Endothelial cell of umbilical vein (primary cell): Measurements from ENCODE around the gene MECP2. TPM values are rescaled to one million over a fixed set of nuclear protein-coding genes. Genes with fewer than 3 reads are reported as not detected.

Source experiments
- BruUV-seq: library from RNA; stranded (reverse); fragments of 400-500 nt; replicated peaks from 2 replicates; lab custom pipeline; 2021; lab: Mats Ljungman, UMichigan
- CTCF ChIA-PET: fragments of 300-600, 350-600 bp; sonication (Branson Sonifier 250); formaldehyde crosslinking; loops from one replicate; lab custom pipeline; 2021; ENCODE audit warnings: antibody characterized with exemption, inconsistent platforms; lab: Charles Lee
- POLR2A ChIA-PET: fragments of 300-600, 350-600 bp; sonication (Branson Sonifier 250); formaldehyde crosslinking; loops from one replicate; lab custom pipeline; 2021; ENCODE audit warnings: antibody characterized with exemption, inconsistent platforms; lab: Charles Lee
- DNase-seq: peaks from one replicate; pipeline ENCODE4 v3.0.0-alpha.2; 2011; ENCODE audit warnings: low read depth, low spot score
- FAIRE-seq: peaks from 2 replicates; lab custom pipeline; 2011; peaks lifted over from hg19 to GRCh38; lab: Jason Lieb, UNC
- H2AFZ ChIP-seq: 2 replicates; pipeline ENCODE4 v1.6.0; 2012; ENCODE audit warnings: low read depth, low read length, control low read depth, inconsistent platforms
- H3K27ac ChIP-seq: 2 replicates; pipeline ENCODE4 v1.5.1; 2011; ENCODE audit warnings: low read depth, mild to moderate bottlenecking, control low read depth, low read length, moderate library complexity; ENCODE audit not compliant: insufficient read depth
- H3K27me3 ChIP-seq, 2 experiments: 2 replicates each; pipeline versions ENCODE4 v1.6.0 to v1.6.1; 2011; ENCODE audit warnings: low read length in 2 of 2, mixed read lengths in 1 of 2; ENCODE audit not compliant: control insufficient read depth in 2 of 2, insufficient read depth in 2 of 2
- H3K36me3 ChIP-seq, 2 experiments: 2 replicates in 1 of 2; 3 replicates in 1 of 2; pipeline ENCODE4 v1.5.1; 2011; ENCODE audit warnings: low read length in 2 of 2, mild to moderate bottlenecking in 1 of 2, moderate library complexity in 1 of 2; ENCODE audit not compliant: control insufficient read depth in 2 of 2, insufficient read depth in 2 of 2; ENCODE audit errors: extremely low read depth in 1 of 2
- H3K4me1 ChIP-seq: 3 replicates; pipeline ENCODE4 v1.5.1; 2011; ENCODE audit warnings: mild to moderate bottlenecking, low read length; ENCODE audit not compliant: control insufficient read depth, insufficient read depth; ENCODE audit errors: extremely low read depth
- H3K4me2 ChIP-seq: 2 replicates; pipeline ENCODE4 v1.6.1; 2011; ENCODE audit warnings: low read length, control low read depth, mixed read lengths; ENCODE audit not compliant: insufficient read depth
- H3K4me3 ChIP-seq, 3 experiments: fragments of 200-600 bp in 1 of 3; sonication (generic), shearing (Covaris generic) in 1 of 3; replicated peaks in 1 of 3; 2 replicates each; pipeline ENCODE4 v1.5.1; 2011 to 2016; ENCODE audit warnings: control low read depth in 3 of 3, low read length in 3 of 3, mild to moderate bottlenecking in 2 of 3, inconsistent platforms in 1 of 3, low read depth in 1 of 3, moderate library complexity in 1 of 3; ENCODE audit not compliant: insufficient read depth in 1 of 3
- H3K79me2 ChIP-seq: 2 replicates; pipeline ENCODE4 v1.6.0; 2012; ENCODE audit warnings: low read length, inconsistent platforms; ENCODE audit not compliant: control insufficient read depth, insufficient read depth
- H3K9ac ChIP-seq: replicated peaks from 2 replicates; pipeline ENCODE3; 2011; ENCODE audit warnings: low read length, control low read depth; ENCODE audit not compliant: insufficient read depth; ENCODE audit errors: extremely low read depth
- H3K9me1 ChIP-seq: replicated peaks from 3 replicates; pipeline ENCODE4 v1.6.0; 2011; ENCODE audit warnings: mild to moderate bottlenecking, low read length; ENCODE audit not compliant: control insufficient read depth, insufficient read depth; ENCODE audit errors: extremely low read depth
- H3K9me3 ChIP-seq: replicated peaks from 2 replicates; pipeline ENCODE4 v1.5.1; 2012; ENCODE audit warnings: low read length, inconsistent platforms; ENCODE audit not compliant: control insufficient read depth, insufficient read depth
- H4K20me1 ChIP-seq: replicated peaks from 2 replicates; pipeline ENCODE3; 2011; ENCODE audit warnings: mild to moderate bottlenecking, low read length; ENCODE audit not compliant: control insufficient read depth, insufficient read depth; ENCODE audit errors: extremely low read depth
- EZH2 ChIP-seq: IDR thresholded peaks from 2 replicates; pipeline ENCODE4 v1.6.1; 2012; ENCODE audit warnings: borderline replicate concordance, low read depth, mild to moderate bottlenecking, moderate library complexity, low read length, inconsistent platforms; ENCODE audit not compliant: severe bottlenecking
- FOS ChIP-seq: IDR thresholded peaks from 2 replicates; pipeline ENCODE4 v1.6.1; 2011; ENCODE audit warnings: mild to moderate bottlenecking, low read length, moderate library complexity, borderline replicate concordance; ENCODE audit not compliant: insufficient read depth
- GATA2 ChIP-seq: IDR thresholded peaks from 2 replicates; pipeline ENCODE4 v1.7.0; 2011; ENCODE audit warnings: low read depth, mild to moderate bottlenecking, moderate library complexity, mixed read lengths, low read length; ENCODE audit not compliant: insufficient read length, insufficient read depth
- JUN ChIP-seq: IDR thresholded peaks from 2 replicates; pipeline ENCODE4 v1.6.1; 2011; ENCODE audit warnings: borderline replicate concordance, low read depth; ENCODE audit not compliant: insufficient read length, insufficient read depth
- MYC ChIP-seq: IDR thresholded peaks from one replicate; pipeline ENCODE4 v1.6.1; 2011; ENCODE audit warnings: mild to moderate bottlenecking, low read depth, low read length
- POLR2A ChIP-seq: IDR thresholded peaks from 2 replicates; pipeline ENCODE4 v1.6.1; 2012; ENCODE audit warnings: low read depth, mild to moderate bottlenecking, control low read depth, low read length
- POLR2AphosphoS5 ChIP-seq: IDR thresholded peaks from 2 replicates; pipeline ENCODE4 v1.6.1; 2012; ENCODE audit warnings: low read depth, mild to moderate bottlenecking, control low read depth, low read length, moderate library complexity; ENCODE audit not compliant: insufficient read depth
- dilution Hi-C: fragments of 300-500 bp; cut with MboI; formaldehyde crosslinking; loops from one replicate; pipeline ENCODE4 v1.15.0; 2019; ENCODE audit warnings: low sequenced_read_pairs; ENCODE audit not compliant: extremely low pct_ligation_motif_present
- intact Hi-C: fragments of 100-400 bp; cut with micrococcal nuclease; formaldehyde crosslinking; loops from one replicate; pipeline ENCODE4 v1.10.0; 2022
- polyA plus RNA-seq, 4 experiments: library from polyadenylated mRNA; depleted of rRNA in 3 of 4; stranded (reverse) in 3 of 4; unstranded in 1 of 4; fragments of >200 nt; gene quantifications; 2 replicates each; pipeline versions ENCODE4 v1.2.1 to v1.2.3, GENCODE V29; 2011 to 2012; ENCODE audit warnings: missing spikeins in 1 of 4
- total RNA-seq: library from RNA; stranded (reverse); gene quantifications from 2 replicates; pipeline ENCODE4 v1.2.3, GENCODE V29; 2021
- TF ChIP-seq, protein P1 (sequence below): IDR thresholded peaks from 2 replicates; pipeline ENCODE4 v1.6.1; 2011; ENCODE audit not compliant: insufficient read depth, insufficient read length
- TF ChIP-seq, protein P2 (sequence below), 2 donors: IDR thresholded peaks; 1 replicate in 1 of 2; 2 replicates in 1 of 2; pipeline ENCODE4 v1.5.1; 2011; ENCODE audit warnings: low read length in 2 of 2, mild to moderate bottlenecking in 2 of 2, moderate library complexity in 2 of 2, control low read depth in 1 of 2, inconsistent platforms in 1 of 2, low read depth in 1 of 2; ENCODE audit not compliant: insufficient read depth in 1 of 2; ENCODE audit errors: extremely low read depth in 1 of 2

Gene MECP2
- total and polyA plus RNA-seq, 2 donors (not counting 3 experiments of a cell fraction or from before 2014, with no cell fraction given): 9.0 to 45.3 TPM

DNA sequence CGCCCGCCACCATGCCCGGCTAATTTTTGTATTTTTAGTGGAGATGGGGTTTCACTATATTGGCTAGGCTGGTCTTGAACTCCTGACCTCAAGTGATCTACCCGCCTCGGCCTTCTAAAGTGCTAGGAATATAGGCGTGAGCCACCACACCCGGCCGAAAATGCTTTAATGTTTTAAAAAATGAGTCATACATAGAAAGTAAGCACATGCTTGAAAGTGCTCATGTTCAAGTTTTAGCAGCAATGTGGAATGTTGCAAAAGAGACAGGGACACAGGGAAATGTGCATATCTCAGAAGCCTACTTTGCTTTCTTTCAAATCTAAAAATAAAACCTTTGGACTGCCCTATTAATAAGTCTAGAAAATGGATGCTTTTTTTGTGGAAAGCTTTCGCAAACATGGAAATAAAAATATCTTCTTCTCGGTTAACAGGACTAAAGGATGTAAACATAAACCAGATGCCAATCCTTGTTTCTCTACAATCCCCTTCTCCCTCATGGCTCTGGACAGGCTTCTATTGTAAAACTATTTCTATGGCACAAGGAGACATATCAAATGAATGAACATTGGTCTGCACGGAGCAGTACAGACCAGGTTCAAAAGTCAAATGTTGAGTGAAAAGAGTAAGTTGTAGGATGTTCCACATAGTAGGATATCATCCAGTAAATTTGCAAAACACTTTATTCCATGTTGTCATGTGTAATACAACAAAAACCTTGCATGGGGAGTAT, 15.0 kb downstream of the MECP2 start:
- peak overlapping the region; percentile 68 for H3K27ac ChIP-seq
- TF ChIP-seq MYC: no peak
- TF ChIP-seq JUN: no peak
- peak; percentile 20 for TF ChIP-seq FOS
- TF ChIP-seq, protein P1, sequence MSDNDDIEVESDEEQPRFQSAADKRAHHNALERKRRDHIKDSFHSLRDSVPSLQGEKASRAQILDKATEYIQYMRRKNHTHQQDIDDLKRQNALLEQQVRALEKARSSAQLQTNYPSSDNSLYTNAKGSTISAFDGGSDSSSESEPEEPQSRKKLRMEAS: no peak
- no peak for TF ChIP-seq POLR2A
- H3K4me3 ChIP-seq: peak overlapping the region in 1 of 3 experiments; percentile 27

DNA sequence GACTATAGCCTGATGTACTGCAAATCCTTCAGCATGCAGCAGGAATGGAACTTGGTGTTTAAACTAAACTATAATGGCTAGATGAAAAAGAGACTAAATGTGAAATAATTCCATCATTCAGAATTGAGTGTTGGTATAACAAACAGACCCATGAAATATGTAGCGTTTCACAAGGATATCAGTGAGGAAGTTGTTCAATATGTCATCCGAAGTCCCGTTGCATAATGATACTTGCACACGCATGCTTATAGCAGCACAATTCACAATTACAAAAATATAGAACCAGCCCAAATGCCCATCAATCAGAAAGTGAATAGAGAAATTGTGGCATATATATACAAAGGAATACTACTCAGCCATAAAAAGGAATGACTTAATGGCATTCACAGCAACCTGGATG, 20.4 kb downstream of the MECP2 start:
- Histone ChIP-seq H3K4me2 (no peak overlapping the region), H3K36me3 (no peaks in the 10 kb centered on the region), H3K4me3 (no peak overlapping the region), H3K79me2 (peaks cover 82% of the 10 kb centered on the region), H3K9me3 (no peaks in the 10 kb centered on the region), H3K27ac (no peak overlapping the region), H3K4me1 (peaks cover 23% of the 10 kb centered on the region), H4K20me1 (no peaks in the 10 kb centered on the region), H3K9ac (no peak overlapping the region), H2AFZ (no peak overlapping the region), H3K9me1 (no peaks in the 10 kb centered on the region), H3K27me3 (no peaks in the 10 kb centered on the region)
- ChIA-PET POLR2A (no interaction called here), CTCF (no interaction called here)
- no peak for DNase-seq
- TF ChIP-seq, protein P1: no peak
- no peak for TF ChIP-seq POLR2A
- no peak for TF ChIP-seq JUN
- TF ChIP-seq, protein P2, sequence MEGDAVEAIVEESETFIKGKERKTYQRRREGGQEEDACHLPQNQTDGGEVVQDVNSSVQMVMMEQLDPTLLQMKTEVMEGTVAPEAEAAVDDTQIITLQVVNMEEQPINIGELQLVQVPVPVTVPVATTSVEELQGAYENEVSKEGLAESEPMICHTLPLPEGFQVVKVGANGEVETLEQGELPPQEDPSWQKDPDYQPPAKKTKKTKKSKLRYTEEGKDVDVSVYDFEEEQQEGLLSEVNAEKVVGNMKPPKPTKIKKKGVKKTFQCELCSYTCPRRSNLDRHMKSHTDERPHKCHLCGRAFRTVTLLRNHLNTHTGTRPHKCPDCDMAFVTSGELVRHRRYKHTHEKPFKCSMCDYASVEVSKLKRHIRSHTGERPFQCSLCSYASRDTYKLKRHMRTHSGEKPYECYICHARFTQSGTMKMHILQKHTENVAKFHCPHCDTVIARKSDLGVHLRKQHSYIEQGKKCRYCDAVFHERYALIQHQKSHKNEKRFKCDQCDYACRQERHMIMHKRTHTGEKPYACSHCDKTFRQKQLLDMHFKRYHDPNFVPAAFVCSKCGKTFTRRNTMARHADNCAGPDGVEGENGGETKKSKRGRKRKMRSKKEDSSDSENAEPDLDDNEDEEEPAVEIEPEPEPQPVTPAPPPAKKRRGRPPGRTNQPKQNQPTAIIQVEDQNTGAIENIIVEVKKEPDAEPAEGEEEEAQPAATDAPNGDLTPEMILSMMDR (IDR thresholded peaks at IDR 0.05; ENCODE audit: extremely low read depth in 1 of 2, insufficient read depth in 1 of 2, low read depth in 1 of 2, low read length in 2 of 2): no peak
- TF ChIP-seq MYC: no peak
- no peak for TF ChIP-seq EZH2
- no peak for TF ChIP-seq POLR2AphosphoS5
- TF ChIP-seq FOS: no peak
- TF ChIP-seq GATA2: no peak
- no peak for FAIRE-seq
- intact Hi-C loops: no loop called here
- dilution Hi-C loops: no loop called here
- BruUV-seq: no TSS peak

More for the DNA sequence above, 15.0 kb downstream of the MECP2 start:
- intact Hi-C loops: loop anchor here (1.0 kb wide), 1 partner anchor 8 kb away; no protein-coding TSS in a partner anchor
- DNase-seq: peak; percentile 31
- Histone ChIP-seq H3K4me2 (peak overlapping the region; percentile 86), H2AFZ (no peak overlapping the region), H3K9ac (peak overlapping the region; percentile 34), H3K36me3 (no peaks in the 10 kb centered on the region), H3K9me1 (no peaks in the 10 kb centered on the region), H3K4me1 (peaks cover 23% of the 10 kb centered on the region), H3K27me3 (no peaks in the 10 kb centered on the region), H4K20me1 (no peaks in the 10 kb centered on the region), H3K9me3 (no peaks in the 10 kb centered on the region), H3K79me2 (peaks cover 59% of the 10 kb centered on the region)
- dilution Hi-C loops: no loop called here
- ChIA-PET POLR2A (interaction anchor here (1.1 kb wide), 1 partner anchor 10 kb away, joined by 3 read pairs; no protein-coding TSS in a partner anchor), CTCF (interaction anchor here (1.0 to 1.4 kb wide), 5 partner anchors 13 to 226 kb away, joined by 3 to 5 read pairs (median 3); no protein-coding TSS in a partner anchor)
- BruUV-seq: no TSS peak
- FAIRE-seq: no peak
